COLO668 (cell line): ENCODE measurements around the gene MAP3K6.
"Not testable (repeated sequence)": the region's sequence is repeated elsewhere in the genome, so short reads cannot be mapped to it uniquely, and the experiment has no call there.

ENCODE experiments used
- DNase-seq: peaks from one replicate; lab custom pipeline; 2025; ENCODE audit not compliant: unreplicated experiment; lab: John Stamatoyannopoulos, UW

MAP3K6 gene

DNA sequence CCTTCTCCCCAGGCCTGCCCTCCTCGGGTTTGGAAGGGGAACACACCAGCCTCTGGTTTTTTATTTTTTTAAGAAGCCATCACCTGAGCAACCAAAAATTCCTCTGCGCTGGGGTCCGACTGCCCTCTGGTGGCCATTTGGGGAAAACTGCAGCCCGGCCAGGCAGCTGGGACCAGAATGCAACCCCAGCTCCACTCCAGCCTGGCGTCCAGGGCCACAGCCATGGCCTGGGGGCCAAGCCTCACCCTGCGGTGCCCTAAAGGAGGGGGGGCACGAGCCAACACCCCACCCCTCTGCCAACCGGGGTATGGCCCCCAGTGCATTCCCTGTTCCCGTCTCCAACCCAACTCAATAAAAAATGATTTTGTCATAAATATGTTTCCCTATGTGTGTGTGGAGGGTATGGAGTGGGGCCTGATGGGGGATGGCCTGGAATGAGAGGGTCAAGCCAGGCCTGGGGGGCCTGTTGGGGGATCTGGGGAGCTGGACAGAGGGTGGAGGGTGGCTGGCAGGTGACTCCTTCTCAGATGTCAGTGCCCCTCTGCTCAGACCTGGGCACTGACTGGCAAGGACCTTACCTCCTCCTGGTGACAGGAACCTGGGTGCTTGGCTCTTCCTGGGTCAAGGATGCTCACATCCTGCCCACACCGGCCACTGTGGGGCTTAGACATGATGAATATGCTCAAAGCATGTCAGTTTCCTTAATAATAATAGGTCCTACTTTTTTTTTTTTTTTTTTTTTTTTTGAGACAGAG, 28.9 kb upstream of the MAP3K6 start:
- DNase-seq = peak; percentile 78

DNA sequence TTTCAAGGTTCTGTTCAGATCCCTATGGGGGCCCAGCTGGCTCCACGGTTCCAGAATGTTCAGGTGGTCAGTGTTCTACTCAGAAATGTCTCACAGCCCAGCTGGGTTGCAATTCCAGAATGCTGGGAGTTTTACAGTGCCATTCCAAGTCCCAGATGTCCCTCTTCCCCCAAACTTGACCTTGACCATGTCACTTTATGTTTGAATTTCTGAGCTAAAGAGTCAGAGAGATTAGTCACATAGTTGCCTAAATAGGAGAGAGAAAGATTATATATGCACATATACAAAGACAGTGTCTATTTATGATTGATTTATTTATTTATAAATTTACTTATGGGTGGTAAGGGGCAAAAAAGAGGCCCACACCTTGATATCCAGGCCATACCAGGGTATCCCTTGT, 28.2 kb upstream of the MAP3K6 start:
- DNase-seq = no peak

DNA sequence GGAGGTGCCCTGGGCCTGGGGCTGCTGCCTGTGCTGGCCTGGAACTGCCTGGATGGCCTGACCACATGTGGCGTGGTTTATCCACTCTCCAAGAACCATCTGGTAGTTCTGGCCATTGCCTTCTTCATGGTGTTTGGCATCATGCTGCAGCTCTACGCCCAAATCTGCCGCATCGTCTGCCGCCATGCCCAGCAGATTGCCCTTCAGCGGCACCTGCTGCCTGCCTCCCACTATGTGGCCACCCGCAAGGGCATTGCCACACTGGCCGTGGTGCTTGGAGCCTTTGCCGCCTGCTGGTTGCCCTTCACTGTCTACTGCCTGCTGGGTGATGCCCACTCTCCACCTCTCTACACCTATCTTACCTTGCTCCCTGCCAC, 27.5 kb upstream of the MAP3K6 start:
- DNase-seq = no peak

DNA sequence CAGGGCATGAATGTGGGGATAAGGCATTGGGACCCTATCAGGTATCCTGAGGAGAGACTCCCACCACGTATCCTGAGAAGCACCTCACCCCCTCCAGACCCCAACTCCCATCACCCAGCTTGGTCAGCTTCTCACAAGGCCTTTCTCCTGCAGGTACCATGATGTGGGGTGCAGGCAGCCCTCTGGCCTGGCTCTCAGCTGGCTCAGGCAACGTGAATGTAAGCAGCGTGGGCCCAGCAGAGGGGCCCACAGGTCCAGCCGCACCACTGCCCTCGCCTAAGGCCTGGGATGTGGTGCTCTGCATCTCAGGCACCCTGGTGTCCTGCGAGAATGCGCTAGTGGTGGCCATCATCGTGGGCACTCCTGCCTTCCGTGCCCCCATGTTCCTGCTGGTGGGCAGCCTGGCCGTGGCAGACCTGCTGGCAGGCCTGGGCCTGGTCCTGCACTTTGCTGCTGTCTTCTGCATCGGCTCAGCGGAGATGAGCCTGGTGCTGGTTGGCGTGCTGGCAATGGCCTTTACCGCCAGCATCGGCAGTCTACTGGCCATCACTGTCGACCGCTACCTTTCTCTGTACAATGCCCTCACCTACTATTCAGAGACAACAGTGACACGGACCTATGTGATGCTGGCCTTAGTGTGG, 27.0 kb upstream of the MAP3K6 start:
- DNase-seq = no peak

DNA sequence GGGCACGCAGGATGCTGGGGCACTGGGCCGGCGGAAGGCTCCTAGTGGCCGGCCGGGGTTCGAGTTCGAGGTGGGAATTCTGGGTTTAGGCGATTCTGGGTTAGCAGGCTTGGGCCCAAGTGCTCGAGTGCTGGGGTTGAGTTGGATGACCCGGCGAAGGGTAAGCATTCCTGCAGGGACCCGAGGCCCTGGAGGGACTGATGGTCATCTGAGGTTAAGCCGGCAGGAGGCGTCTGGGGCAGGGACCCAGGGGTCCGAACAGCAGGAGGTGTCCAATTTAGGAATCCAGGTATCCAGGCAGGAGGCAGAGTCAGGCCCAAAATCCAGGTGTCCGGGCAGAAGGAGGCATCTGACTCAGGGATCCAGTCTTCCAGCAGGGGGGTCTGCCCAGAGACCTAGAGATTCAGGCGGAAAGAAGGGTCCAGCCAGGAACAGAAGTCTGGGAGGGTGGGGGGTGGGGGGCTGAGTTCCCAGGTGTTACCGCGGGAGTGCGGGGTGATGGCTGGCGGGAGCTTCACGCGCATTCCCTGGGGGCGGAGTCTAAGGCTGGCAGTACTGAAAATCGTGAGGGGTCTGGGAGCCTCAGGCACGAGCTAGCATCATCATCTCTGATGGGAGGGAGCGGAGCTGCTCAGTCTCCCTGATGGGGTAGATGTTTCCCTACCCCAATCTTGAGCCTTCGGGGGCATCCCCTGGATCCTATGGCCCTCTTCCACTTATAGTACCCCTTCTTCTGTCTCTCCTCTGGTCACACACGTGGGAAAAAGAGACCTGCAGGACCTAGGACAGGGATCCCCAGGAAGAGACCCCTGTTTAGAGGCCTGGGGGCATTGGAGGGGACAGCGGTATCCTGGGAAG, 26.2 kb upstream of the MAP3K6 start:
- DNase-seq = peak; percentile 69

DNA sequence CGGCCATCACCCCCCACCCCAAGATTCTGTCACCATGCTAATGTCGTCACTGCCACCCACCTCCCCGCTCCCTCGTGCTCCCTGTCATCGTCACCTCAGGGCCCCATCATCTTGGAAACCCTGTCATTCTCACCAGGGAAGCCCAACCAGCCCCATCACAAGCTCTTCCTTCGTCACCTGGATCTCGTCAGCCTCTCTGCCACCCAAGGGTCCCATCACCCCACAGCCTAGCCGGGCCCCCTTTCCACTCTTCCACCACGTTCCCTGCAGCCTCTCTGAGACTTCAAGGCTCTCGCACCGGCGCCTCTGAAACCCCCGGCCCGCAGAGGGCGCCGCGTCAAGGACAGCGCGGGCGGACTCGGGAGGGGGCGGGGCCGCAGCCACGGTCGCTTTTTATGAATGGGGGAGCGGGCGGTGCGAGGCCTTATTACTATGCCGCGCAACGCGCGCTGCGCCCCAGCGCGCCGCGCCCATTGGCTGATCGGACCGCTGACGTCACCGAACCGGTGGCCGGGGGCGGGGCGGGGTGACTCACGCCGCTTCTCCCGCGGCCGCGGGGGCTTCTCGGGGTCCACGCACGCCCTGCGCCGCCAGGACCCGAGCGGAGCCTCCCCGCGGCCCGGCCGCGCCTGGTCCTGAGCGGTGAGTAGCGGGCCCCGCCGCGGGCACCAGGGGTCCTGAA, 25.5 kb upstream of the MAP3K6 start, which contains the start of gene GPR3:
Gene GPR3 (plus strand): TSS at position 527 of the 682 bp plus-strand sequence. CDS start 1,177 bp downstream, outside the sequence.
- peak; percentile 99 for DNase-seq

DNA sequence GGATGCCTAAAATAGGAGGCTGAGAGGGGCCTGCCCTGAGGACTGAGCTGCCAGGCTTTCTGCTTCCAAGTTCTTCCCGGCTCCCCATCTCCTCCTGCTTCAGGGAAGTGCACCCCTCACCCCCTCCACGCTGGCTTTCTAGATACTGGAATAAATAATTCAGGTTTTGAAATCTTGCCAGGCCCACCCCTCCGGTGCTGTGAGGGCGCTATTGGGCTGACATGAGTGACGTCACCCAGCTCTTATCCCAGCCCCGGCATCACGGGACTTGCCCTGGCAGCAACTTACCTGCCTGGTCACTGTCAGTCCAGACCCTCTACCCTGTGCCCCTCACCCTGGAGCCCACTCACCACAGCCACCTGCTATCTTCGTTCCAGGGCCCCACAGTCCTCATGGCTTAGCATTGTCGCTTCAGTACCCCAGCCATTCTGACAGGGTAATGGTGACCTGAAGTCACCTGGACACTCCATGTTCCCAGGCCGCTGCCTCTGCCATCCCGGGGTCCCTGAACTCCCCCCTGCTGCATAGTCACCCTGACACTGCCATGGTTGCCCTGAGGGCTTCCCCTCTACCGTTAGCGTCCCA, 24.8 kb upstream of the MAP3K6 start:
- peak; percentile 79 for DNase-seq

DNA sequence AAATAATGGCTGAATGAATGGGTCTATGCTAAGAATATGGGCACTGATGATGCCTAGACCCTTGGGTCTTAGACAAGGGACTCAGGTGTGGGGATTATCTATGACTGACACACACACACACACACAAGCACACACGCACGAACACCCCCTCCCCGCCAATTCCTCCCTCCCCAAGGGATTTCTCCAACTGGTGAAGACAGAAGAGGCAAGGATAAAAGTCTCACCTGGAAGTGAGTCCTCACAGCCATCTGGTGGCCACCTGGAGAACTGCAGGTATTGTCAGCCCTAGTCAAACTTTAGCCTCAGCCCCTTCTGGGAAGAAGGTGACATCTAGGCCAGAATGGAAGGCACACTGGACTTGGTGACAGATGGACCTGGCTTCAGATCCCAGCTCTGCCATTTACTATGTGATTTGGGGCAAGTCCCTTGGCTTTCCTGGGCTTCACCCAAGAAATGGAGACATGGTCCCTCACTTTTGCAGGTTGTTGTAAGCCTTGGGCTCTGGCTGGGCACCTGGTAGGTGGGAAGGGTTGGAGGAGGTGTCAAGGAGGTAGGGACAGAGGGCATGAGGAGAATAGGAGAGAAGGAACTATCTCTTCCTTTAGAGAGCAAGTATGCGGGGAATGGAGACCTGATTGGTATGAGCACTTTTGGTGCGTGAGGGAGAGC, 21.7 kb upstream of the MAP3K6 start:
- DNase-seq = peak; percentile 85

DNA sequence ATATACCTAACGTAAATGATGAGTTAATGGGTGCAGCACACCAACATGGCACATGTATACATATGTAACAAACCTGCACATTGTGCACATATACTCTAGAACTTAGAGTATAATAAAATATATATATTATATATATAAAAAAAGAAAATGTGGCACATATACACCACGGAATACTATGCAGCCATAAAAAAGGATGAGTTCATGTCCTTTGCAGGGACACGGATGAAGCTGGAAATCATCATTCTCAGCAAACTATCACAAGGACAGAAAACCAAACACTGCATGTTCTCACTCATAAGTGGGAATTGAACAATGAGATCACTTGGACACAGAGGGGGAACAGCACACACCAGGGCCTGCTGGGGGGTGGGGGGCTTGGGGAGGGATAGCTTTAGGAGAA, 18.0 kb upstream of the MAP3K6 start:
- DNase-seq = not testable (repeated sequence)

DNA sequence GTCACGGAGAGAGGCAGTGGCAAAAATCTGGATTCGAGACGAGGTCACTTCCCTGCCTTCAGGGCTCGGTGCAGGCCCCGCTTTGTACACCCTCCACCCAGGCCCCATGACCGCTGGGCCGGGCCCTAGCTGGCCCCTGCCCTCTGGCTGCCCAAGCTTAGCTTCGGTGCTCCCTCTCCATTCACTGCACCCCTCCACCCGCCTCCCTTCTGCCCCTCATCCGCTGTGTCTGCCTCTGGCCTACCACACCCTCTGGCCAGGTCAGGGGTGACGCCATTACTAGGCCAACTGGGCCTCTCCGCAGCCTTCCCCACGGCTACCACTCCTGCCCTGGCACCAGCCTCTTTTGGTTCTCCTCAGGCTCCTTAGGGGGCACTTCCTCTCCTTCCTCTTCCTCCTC, 16.9 kb upstream of the MAP3K6 start:
- DNase-seq = no peak

DNA sequence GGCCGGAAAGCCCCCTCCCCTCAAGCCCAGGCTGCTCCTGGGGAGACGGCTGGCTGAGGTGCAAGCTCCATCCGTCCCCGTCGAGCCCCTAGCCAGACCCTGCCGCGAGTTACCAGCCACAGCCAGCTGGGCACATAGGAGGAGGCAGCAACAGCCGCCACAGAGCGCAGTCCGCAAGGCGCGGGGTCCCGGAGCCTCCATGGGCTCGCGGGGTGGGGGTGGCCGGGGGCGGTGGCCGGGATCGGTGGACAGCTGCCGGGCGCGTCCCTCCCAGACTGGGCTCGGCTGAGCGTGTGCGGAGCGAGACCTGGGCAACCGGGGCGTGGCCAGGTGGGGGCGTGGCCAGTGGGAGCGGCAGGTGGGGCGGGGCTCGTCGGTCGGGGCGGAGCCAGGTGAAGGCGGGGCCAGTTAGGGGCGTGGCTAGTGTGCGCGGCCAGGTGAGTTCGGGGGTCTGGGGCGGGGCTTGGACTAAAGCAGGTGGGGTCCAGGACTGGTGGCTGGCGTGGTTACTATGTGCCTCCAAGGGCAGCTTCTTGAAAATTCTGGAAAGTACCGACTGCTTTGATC, 16.4 kb upstream of the MAP3K6 start, which contains the start of gene CD164L2:
Gene CD164L2 (minus strand): TSS at position 295 of the 567 bp plus-strand sequence. CDS start 94 bp downstream, at position 201.
- peak; percentile 84 for DNase-seq

DNA sequence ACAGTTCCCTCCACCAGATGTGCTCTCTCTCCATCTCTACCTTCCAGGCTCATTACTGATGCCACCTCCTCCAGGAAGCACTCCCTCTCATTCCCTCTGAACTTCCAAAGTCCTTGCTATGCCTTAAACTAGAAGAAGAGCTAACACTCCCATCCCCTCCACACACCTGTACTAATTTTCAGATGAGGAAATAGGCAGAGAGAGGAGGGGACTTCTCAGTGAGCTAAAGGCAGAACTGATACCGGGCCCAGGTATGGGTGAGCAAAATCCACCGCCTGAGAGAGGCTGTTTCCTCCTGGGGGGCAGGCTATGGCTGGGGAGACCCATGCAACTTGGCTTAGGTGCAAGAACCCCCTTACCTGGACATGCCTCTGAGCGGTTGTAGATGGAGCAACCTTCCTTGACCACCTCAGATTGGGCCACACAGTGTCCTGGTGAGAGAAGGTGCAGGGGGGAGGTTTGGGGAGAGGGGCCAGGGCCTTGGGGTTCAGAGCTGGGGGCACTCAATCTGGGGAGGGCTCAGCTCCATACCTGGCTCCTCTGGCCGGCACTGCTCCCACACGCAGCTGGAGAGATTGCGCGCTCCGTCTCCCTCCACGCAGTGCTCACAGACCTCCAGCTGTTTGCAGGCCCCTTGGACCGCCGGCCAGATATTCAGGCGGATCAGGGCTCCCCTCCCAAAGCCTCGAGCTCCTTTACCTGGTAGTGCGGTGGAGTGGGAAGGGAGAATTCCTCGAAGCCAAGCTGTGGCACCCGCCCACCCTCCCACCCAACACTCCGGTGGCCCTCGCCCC, 15.4 kb upstream of the MAP3K6 start:
- DNase-seq = no peak

DNA sequence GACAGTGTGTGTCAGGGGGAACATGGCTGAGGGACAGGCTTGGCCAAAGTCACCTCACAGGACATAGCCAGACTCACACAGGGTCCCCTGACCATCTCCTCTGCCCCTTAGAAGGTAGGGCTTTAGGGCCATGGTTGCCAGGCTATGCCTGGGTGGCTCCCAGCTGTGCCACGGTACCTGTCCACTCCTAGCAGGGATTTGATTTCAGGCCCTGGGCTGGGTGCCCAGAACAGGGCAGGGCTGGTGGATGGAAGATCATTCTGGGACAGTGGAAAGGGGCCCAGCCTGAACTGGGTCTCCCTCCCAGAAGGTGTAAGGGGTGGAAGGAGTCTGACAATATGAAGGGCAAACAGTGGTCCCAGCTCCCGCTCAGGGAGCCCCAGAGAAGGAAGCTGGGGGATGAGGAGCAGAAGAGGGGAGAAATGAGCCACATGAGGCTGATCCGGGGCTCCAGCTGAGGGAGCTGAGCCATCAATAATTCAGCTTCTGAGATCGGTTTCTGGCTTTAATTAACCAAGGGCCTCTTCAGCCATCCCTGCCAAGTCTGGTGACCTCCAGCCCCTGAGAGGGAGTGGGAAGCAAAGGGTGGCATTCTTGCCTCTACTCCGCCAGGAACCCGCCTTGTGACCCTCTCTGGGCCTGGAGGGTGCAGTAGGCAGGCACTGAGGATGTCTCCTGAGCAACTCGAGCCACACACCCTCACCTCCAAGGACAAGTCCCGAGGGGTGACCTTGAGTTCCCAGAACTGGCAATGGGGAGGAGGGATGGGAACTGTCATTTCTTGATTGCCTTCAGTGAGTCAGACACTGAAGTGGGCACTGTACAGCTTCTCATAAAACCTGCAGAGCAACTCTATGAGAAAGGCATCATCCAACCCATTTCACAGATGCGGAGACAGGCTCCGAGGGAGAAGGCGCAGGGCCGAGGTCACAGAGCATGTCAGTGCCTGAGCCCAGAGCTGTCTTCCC, 14.3 kb upstream of the MAP3K6 start:
- no peak for DNase-seq

DNA sequence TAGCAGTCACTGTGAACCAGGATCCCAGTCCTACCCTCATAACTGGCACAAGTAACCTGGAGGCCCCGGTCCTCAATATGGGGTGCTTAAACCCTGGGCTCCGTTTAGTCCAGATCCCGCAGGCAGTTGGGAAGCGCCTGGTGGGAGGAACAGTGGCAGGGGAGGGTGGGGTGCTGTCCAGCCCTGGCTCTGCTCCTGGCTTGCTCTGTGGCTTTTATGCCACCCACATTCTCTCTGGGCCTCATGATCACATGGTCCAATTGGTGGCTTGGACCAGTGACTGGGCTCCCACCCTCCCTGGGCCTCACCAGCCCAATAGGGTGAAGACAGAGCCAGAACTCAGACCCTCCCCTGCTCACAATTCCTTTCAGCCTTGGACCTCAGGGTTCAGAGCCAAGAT, 13.5 kb upstream of the MAP3K6 start:
- no peak for DNase-seq

DNA sequence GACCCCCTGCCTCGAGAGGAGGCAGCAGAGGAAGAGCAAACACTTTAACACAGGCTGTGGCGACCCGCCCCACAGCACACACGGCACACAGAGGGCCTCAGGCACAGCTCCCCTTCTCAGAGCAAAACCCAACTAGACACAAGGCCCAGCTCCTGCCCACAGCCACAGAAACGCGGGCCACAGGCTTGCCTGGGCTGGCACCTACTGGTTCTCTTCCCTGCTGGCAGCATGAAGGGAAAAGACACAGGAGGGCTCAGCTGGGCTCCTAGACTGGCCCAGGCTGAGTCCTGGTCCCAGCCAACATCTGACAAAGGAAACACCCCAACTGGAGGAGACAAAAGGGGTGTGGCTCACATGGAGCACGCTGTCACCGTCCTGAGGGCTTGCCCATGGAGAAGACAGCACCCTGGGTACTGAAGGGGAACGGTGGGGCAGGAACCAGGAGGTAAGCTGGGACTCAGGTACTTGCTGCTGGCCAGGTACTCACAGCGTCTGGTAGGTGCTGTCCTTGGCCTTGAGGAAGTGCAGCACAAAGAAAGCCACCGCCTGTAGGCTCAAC, 12.9 kb upstream of the MAP3K6 start:
- no peak for DNase-seq

DNA sequence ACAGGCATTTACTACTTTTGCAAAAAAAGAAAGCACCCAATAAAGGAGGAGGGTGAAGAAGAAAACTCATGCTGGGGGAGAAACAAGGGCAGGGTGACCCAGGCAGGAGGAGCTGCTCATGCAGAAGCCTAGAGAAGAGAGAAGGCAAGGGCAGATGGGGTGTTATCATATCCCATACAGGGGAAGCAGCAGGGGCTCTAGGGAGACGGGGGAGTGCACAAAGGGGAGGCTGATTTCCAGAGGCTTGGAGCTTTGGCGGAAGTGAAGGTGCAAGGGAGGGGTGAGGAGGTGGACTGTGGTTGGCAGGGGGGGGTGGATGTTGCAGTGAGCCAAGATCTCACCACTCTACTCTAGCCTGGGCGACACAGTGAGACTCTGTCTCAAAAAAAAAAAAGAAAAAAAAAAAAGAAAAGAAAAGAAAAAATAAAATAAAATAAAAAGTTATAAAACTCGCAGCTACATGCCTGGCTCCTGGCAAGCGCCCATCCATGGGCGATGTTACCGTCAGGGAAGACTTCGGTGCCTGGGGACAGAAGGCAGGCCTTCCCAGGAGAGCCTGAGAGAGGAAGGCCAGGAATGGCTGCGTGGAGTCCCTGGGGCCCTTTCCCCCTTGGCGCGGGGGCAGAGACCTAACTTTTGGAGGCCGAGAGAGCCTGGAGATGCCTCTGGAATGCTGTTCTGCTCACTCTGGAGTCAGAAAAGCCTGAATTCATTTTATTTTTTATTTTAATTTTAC, 11.2 kb upstream of the MAP3K6 start:
- DNase-seq = no peak
